C4-2B (cell line): ENCODE measurements around the gene ARSA.

Experiments used
- CTCF ChIP-seq: fragments of 450-650 bp; conservative IDR thresholded peaks from 2 replicates; pipeline ENCODE4 v1.5.1; 2017; ENCODE audit warnings: mild to moderate bottlenecking
- ZFX ChIP-seq: fragments of 450-650 bp; IDR thresholded peaks from 2 replicates; pipeline ENCODE4 v1.6.1; 2017

GRCh38 chr22:50595189-50595588, 32.8 kb downstream of the ARSA start:
- TF ChIP-seq CTCF (no peak), ZFX (no peak)
